ENCODE data around the gene NCR2.

DNA sequence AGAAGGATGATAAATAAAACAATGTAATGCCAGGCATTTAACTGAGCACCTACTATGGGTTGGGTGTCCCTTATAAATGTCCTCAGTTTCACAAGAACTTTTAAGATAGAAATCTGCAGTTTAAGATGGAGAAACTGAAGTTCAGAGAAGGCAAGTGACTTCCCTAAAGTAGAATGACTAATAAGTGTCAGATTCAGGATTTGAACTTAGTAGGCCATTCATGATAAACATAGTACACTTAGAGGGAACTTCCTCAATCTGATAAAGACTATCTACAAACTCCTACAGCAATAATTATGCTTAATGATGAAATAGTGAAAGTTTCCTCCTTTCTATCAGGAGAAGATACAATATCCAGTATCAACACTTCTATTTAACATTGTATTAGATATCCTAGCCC lies 43.9 kb downstream of the NCR2 start:
- TF ChIP-seq, protein P1, sequence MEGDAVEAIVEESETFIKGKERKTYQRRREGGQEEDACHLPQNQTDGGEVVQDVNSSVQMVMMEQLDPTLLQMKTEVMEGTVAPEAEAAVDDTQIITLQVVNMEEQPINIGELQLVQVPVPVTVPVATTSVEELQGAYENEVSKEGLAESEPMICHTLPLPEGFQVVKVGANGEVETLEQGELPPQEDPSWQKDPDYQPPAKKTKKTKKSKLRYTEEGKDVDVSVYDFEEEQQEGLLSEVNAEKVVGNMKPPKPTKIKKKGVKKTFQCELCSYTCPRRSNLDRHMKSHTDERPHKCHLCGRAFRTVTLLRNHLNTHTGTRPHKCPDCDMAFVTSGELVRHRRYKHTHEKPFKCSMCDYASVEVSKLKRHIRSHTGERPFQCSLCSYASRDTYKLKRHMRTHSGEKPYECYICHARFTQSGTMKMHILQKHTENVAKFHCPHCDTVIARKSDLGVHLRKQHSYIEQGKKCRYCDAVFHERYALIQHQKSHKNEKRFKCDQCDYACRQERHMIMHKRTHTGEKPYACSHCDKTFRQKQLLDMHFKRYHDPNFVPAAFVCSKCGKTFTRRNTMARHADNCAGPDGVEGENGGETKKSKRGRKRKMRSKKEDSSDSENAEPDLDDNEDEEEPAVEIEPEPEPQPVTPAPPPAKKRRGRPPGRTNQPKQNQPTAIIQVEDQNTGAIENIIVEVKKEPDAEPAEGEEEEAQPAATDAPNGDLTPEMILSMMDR (IDR thresholded peaks at IDR 0.05; ENCODE audit: poor library complexity): no peak
- TF ChIP-seq EZH2 (IDR thresholded peaks at IDR 0.05; ENCODE audit: borderline replicate concordance): no peak

Measured in hepatocyte (in vitro differentiated cells).